Activated CD4-positive, alpha-beta T cell treated with anti-CD3 and anti-CD28 coated beads, Interleukin-2, amount 50 U/mL, for 48 hours (primary cell): ENCODE data around the gene TPO.

Experiments used
- DNase-seq, 2 experiments: peaks; one replicate each; pipeline ENCODE4 v3.0.0-alpha.2; 2020

Gene TPO

DNA sequence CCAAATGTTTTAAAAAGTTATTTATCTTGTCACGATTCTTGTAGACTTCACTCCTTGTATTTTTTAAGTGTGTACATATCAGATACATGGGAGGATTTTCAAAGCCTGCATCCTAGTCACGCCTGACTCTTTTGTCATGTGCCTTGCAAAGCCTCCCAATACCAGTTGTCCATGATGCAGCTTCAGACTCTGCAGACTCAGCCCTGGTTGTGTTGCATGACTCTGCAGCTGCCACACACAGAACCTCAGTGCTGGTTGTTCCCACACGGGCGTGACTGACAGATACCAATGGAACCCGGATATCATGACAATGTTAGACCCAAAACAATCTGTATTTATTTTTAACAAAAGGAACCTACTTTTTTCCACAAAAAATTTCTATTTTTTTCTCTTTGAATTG lies 38.2 kb downstream of the TPO start:
- DNase-seq, result no peak

DNA sequence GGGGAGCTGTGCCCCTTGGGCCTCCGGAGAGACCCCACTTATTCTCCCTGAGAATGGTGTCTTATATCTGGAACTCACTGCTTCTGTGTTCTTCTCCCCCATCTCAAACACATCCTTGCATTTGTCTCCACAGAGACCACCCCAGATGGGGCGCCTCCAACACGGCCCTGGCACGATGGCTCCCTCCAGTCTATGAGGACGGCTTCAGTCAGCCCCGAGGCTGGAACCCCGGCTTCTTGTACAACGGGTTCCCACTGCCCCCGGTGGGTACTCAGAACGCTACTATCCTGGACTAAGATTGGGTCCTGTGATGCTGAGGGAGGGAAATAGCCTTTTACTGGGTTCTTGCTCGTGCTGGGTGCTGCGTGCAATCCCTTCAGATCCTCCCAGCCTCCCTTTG lies 40.3 kb downstream of the TPO start:
- DNase-seq, result no peak

DNA sequence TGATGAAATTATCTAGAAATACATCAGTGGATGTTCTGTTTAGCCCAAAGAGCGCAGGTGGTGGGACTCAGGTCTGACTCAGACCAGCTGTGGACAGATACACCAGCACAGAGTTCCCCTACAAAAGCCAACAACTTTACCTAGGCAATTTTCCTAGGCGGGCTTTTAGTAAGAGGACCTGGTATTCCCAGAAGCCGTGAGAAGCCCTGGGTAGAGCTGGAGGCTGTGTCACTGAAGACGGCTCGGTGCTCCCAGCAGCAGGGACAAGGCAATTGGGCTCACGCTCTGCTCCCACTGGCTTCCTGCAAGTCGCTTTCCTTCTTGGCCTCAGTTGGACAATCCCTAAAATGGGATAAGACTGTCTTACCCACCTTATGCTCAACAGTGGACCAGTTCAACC lies 41.1 kb downstream of the TPO start:
- DNase-seq, result no peak

DNA sequence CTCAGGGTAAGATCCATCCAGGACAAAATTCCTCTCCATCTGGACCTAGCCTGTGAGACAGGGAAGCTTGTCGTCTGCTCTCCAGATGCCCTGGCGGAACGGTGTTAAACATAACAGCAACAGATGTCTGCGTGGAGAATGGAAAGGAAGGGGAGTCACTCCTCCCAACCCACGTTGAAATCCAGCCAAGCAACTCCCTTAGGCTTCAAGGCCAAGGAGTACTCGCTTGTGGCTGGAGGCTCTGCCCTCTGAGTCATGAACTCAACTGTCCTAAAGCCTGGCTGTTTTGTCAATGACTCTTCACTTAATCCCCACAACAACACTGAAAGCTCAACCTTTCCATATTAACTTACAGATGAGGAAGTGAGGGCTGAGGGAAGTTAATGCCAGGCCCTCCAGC lies 42.2 kb downstream of the TPO start:
- DNase-seq, result no peak

DNA sequence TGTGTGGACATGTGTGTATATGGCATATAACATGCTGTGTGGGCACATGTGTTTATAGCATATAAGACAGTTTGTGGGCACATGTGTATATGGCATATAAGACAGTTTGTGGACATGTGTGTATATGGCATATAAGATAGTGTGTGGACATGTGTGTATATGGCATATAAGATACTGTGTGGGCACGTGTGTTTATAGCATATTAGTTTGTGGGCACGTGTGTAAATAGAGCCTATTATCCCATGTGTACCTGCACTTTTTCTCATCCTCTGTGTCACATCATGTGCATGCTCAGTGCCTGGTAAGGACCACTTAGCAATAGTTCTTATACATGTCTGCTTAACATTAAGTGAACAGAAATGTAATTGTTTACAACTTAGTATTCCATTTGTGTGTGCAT lies 45.2 kb downstream of the TPO start:
- DNase-seq, result no peak

DNA sequence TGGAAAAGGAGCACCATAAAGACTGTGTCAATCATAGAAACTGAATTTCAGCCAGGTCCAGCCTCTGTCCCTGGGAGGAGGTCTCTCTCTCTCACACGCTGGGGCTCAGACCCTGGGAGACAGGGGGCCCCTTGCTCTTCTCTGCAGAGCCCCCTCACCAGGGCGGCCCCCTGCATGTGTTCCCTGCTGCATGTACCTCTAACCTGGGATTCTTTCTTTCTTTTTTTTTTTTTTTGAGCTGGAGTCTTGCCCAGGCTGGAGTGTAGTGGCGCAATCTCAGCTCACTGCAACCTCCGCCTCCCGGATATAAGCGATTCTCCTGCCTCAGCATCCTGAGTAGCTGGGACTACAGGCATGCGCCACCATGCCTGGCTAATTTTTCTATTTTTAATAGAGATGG lies 46.5 kb downstream of the TPO start:
- DNase-seq, result no peak

DNA sequence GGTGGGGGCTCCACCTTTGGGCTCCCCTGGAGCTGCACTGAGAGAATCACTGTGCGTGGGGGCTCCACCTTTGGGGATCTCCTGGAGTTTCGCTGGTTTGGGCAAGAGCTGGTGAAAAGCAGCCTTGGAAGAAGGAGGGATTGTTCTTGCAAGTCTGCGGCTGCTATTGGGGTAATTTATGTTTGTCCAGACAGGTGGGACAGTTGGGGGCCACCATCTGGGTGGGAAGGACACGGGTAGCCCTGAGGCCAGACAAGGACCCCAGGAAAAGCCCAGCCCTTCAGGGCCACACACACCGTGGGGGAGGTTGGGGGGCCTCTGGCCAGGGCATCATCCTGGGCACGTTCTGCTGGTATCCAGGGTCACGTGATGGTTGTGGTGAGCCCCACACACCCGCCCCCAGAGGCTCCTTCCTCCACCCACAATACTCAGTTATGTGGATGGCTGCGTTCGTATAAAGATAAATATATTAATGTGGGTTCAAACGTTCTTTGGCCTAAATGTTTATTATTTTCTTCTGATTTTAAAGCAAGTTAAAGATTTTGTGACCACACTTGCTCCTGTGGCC lies 47.7 kb downstream of the TPO start:
- no peak for DNase-seq

DNA sequence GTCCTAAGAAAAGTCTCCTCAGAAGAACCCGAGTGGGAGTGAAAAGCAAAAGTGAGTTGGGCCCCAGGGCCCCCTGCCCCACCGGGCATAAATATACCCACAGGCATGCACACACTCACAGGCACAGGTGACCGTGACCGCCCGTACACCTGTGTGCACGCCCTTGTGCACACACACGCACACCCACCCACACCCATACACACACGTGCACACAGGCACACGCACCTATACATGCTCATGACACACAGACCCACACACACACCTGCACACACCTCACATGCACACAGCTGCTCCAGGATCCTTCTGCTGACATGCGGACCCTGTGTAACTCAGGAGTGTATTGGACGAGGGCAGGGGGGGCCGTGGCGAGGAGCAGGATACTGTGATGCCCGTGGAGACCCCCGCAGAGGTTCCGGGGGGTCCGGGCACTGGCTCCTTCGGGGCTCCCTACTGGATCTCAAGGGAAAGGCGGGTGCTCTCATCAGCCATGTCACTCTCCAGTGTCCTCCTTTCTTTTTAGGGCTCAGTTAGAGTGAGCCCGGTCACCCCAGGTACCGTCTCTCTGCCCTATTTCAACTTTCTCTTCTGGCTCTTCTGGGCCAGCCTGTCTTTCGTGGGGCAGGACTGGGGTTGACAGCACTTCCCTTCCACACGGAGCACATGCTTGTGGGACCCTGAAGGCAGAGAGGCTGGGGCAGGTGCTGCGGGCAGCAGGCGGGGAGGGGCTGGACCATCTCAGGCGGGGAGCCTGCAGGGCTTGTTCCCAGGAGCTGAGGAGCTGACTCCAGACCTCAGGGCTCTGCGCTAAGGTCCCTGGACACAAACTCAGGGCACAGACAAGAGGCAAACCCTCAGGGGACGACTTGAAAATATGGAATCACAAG lies 48.5 kb downstream of the TPO start:
- DNase-seq, result no peak

DNA sequence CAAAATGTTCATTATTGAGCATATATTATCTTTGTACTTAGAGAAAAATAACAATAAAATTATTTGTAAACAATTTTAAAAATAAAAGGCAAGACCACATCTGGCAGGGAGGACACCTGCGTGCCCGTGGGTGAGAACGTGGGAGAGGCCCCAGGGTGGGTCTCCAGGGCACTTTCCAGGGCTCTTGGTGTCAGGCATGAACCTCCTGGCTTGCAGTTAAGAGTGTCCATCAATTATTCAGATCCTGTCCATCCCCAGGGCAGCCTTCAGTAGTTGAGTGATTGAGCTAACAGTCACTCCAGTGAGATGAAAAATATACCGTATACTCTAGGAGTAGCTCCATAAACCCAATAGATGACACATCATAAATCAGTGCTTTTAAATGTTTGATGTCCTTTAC lies 49.7 kb downstream of the TPO start:
- no peak for DNase-seq

DNA sequence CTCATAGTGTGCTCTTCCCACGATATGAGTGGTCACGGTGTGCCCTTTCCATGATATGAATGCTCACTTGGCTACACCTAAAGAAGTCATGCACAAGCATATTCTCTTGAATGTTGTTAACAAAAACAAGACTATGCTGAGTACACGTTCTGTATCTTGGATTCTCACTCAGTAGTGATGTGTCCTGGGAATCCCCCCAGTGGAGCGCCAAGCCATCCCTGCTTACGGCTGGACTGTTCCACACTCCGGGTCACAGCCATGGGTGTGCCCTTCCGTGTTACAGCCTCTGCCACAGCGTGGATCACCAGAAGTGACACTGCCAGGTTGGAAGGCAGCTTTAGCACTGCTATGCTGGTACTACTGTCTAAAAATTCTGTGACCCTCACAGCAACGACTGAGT lies 59.1 kb downstream of the TPO start:
- DNase-seq, result no peak

DNA sequence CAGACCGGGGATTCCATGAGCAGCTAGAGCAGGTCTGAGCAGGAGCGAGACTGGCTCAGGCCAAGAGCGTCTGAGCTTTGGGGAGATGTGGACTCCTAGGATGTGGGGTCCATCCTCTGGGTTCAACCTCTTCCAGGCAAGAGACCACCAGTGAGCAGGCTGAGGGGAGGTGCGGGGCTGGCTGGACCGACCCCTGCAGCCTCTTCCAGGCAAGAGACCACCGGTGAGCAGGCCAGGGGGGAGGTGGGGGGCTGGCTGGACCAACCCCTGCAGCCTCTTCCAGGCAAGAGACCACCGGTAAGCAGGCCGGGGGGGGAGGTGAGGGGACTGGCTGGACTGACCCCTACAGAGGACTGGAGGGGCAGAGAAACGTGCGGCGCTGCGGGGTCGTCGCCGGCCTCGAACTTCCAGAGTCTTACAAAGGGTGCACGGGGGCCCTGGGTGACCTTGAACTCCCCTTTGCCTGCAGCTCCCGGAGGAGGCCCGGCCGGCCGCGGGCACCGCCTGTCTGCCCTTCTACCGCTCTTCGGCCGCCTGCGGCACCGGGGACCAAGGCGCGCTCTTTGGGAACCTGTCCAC lies 63.4 kb downstream of the TPO start:
- DNase-seq, result no peak

DNA sequence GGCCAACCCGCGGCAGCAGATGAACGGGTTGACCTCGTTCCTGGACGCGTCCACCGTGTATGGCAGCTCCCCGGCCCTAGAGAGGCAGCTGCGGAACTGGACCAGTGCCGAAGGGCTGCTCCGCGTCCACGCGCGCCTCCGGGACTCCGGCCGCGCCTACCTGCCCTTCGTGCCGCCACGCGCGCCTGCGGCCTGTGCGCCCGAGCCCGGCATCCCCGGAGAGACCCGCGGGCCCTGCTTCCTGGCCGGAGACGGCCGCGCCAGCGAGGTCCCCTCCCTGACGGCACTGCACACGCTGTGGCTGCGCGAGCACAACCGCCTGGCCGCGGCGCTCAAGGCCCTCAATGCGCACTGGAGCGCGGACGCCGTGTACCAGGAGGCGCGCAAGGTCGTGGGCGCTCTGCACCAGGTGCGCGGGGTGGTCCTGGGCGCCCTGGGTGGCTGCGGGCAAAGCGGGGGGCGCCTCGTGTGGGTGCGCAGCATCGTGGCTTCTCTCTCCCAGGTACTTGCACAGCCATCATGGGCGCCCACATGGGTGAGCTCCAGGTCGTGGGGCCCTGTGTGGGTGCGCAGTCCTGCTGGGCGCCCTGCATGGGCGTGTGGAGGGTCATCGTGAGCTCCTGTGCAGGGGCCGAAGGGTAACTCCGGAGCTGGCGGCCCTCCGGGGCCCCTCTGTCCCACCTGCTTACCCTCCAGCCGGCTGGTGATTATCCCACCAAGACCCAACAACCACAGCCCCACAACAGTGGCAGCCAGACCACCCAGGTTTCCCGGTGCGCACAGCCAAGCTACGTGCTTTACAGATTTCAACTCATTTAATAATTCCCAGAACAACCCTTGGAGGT lies 64.2 kb downstream of the TPO start:
- no peak for DNase-seq

DNA sequence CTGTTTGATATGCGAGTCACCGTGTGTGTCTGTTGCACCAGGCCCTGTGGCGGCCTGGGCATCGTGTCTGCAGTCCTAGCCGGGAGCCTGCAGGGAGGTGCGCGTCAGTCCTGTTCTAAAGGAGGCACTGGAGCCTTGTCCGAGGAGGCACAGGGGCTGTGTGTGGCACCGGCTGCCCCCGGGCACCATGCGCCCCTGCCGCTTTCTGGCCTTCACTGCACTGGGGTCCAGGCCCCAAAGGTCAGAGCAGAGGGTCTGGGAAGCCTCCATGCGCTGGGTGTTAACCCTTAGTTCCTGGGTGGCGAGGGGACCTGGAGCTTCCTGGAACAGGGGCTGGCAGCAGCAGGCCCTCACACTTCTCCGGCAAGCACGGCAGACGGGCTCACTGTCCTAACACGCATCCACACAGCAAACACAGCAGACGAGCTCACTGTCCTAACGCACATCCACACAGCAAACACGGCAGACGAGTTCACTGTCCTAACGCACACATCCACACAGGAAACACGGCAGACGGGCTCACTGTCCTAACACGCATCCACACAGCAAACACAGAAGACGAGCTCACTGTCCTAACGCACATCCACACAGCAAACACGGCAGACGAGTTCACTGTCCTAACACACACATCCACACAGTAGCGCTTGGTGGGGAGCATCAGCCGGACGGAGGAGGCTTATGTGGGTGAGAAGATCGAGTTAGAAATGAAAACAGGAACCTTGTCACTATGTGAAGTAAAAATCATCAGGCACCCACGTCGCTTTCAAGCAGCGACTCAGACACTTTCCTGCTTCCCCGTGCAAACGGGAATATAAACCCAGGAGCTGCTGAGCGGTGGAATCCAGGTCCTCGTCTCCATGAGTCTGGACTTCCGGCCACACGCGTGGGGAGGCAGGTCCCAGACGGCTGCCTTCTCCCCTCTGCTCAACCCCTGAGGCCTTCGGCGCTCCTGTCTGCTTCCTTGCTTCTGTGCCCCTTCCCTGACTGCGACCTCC lies 65.3 kb downstream of the TPO start:
- no peak for DNase-seq

DNA sequence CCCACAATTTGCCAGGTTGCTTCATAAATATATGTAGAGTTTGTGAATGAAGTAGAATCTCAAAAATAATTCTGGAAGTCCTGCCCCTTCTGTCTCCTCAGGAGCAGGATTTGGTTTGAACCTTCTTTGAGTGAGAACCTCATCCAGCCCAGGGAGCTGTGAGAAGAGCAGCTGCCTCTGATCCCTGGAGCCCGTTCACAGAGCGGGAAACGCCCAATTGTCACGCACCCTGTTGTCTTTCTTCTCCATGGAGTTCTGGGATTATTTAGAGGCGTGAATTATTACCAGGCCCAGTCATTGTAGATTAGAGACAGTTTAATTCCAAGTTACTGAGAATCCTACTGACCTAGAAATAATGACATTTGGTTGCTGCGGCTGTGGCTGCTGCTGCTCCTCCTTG lies 66.1 kb downstream of the TPO start:
- DNase-seq, result no peak

DNA sequence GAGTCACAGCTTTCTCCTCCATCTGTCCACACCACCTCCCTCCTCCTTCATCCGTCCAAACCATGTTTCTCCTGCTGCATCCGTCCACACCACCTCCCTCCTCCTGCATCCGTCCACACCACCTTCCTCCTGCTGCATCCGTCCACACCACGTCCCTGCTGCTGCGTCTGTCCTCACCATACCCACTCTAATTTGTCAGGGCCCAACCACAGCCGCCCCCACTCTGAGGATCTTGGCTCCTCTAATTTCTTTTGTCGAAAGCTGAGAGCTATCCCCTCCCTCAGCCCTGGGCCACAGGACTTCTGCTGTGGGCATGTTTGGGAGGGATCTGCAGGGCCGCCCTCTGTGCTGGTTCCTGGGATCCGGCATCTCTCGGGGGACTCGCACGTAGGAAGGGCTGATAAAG lies 67.4 kb downstream of the TPO start:
- no peak for DNase-seq

DNA sequence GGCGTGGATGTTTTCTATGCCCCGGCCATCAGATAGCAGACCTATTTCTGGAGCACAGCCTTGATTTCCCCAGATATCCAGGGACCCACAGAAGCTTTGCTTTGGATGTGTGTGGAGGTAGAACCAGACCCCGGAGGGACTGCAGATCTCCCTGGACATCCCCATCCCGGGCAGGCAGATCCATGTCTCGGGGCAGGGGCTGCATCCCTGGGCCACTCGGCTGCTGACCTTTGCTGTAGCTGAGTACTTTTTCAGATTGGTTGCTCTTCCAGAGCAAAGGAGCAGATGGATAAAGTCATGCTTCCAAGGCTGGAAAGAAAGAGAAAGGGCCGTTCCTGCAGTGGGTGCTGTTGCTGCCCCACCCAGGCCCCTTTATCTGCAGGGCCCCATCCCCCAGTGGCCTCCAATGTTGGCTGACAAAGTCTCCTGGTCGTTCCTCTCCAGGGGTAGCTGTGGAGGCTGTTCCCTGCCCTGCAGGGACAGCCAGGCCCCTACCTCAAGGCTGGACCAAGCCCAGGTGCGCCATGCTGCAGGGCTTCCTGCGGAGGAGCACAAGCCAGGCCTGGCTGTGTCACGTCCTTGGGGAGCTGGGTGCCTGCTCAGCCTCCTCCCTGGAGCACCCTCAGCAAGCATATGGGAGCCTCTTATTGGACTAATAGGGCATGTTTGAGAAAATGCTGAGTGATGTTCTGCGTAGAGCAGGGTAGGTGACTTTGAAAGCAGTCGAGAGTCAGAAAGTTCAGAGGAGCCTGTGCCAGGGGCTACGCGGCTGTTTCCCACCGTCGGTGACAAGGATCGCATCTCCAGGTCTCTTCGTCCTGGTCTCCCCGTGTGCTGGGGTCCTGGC lies 68.4 kb downstream of the TPO start:
- no peak for DNase-seq

DNA sequence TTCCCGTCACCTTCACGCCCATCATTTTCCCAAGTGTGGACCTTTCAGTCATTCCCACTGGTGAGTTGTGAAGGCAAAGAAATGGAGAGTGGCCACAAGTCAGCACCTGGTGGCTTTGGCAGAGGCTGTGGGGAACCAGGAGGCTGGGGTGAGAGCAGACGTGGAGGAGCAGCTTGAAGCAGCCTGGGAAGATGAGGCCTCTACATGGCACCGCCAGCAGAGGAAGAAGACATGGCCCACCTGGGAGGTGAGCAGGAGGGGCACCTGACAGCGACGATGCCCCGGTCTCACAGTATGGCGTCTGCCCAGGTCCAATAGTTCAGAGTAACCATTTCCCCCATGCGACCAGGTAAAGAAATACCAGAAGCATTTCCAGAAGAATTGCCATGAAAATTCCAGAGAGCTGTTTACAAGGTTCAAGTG lies 69.0 kb downstream of the TPO start:
- DNase-seq, result no peak

DNA sequence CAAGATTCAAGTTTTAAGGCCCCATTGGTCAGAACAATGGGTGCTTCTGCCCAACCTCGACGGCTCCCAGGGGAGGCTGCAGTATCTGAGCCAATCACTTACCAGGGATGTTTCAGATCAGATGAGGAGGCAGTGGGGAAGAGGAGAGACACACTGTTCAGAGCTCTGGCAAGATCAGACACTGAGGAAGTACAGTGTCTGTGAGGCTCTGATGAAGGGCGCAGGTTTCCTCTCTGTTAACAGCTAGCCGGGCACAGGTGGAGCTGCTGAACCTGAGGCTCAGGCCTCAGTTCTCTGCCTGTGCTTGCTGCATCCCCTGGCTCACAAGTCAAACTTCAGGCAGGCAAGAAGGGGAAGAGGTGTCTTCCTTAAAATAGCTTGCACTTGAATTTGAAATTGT lies 69.7 kb downstream of the TPO start:
- DNase-seq, result no peak

DNA sequence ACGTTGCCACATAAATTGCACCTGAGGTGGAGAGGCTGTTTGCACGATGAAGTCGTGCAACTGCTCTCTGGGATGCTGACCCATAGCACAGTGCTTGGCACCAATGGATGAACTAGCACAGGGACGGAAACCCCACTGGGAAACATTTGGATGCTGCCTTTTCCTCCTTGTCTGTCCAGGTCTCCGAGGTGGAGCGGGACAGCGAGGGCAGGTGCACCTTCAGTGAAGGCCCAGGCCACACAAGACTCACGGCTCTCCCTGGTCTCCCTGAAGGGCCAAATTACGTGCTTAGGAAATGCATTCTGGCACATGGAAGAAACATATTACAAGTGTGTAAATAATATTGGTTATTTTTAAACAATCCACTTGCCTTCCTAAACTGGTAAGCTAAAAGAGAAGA lies 70.3 kb downstream of the TPO start:
- DNase-seq, result no peak

DNA sequence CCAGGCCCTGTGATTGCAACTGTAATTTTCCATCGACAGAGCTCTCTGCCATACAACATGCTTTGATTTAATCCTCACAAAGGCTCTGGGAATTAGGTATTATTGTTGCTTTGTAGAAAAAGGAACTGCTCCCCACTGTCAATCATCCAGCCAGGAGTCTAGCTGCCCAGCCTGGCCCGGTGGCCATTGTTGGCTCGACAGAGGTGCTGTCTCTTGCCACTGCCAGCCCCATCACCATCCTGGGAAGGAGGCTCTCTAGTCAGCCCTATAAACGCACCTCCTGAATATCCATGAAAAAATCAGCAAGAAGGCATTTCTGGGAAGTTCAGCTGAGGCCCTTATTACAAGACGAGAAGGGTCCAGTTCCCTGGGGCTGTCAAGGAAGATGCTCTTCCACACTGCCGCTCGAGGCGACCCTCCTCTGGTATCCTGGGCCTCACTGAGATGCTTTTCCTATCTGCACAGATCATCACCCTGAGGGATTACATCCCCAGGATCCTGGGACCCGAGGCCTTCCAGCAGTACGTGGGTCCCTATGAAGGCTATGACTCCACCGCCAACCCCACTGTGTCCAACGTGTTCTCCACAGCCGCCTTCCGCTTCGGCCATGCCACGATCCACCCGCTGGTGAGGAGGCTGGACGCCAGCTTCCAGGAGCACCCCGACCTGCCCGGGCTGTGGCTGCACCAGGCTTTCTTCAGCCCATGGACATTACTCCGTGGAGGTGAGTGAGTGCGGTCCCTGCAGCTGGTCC lies 71.0 kb downstream of the TPO start:
- DNase-seq, result no peak

DNA sequence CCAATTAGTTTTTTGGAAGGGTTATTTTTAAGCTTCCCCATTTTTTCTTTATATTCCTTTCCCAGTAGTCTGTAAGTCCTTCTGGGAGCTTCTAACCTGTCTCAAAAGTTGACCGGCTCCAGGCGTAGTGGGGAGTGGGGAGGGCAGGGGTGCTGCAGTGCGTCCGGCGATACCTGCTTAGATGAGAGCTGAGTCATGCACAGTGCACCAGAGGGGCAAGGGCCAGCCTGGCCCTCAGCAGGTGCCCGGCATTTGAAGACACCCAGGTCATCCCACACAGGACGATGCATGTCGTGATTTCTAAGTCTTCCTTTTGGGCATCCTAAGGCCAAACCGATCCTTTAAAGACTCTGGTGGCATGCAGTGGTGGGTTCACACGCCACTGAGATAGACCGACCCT lies 73.4 kb downstream of the TPO start:
- no peak for DNase-seq
